Adrenal gland (tissue), 12 donors: ENCODE results near the gene UTF1. TPM values are rescaled to one million over a fixed set of nuclear protein-coding genes. Genes with fewer than 3 reads are reported as not detected.

Experiments used
- DNase-seq, 7 donors: peaks; one replicate each; pipeline ENCODE4 v3.0.0-alpha.2; 2019 to 2020
- H3K27ac ChIP-seq, 5 donors: fragments of 200-600 bp; sonication (generic) in 4 of 5; 1 replicate in 3 of 5; 2 replicates in 2 of 5; pipeline versions ENCODE4 v1.5.1 to v1.8.0; 2016 to 2020; ENCODE audit warnings: mild to moderate bottlenecking in 1 of 5
- H3K27me3 ChIP-seq: fragments of 200-600 bp; 2 replicates; pipeline ENCODE4 v1.8.0; 2021
- H3K36me3 ChIP-seq, 2 donors: fragments of 200-600 bp; replicated peaks in 1 of 2; 1 replicate in 1 of 2; 2 replicates in 1 of 2; pipeline versions ENCODE4 v1.5.1 to v1.8.0; 2018 to 2022
- H3K4me1 ChIP-seq, 2 donors: fragments of 200-600 bp; replicated peaks in 1 of 2; 1 replicate in 1 of 2; 2 replicates in 1 of 2; pipeline versions ENCODE4 v1.5.1 to v1.8.0; 2018 to 2021
- H3K4me3 ChIP-seq, 4 donors: fragments of 200-600 bp; sonication (generic) in 3 of 4; one replicate each; pipeline ENCODE4 v1.5.1; 2016 to 2018
- H3K9me3 ChIP-seq, 3 donors: fragments of 200-600 bp; sonication (generic) in 1 of 3; replicated peaks in 1 of 3; 1 replicate in 2 of 3; 2 replicates in 1 of 3; pipeline versions ENCODE4 v1.5.1 to v1.8.0; 2016 to 2021
- POLR2A ChIP-seq, 2 donors: fragments of 450-650 bp; IDR thresholded peaks; one replicate each; pipeline ENCODE4 v1.6.1; 2017; ENCODE audit warnings: antibody characterized with exemption in 2 of 2, mild to moderate bottlenecking in 2 of 2, moderate library complexity in 1 of 2
- WGBS, 4 donors: extraction: QIAGEN DNeasy Blood & Tissue Kit in 2 of 4; methylation state at CpG; one replicate each; pipeline versions ENCODE4 v1.1.5 to v1.1.7; 2013 to 2017; 5-methylcytosine and 5-hydroxymethylcytosine counted together
- intact Hi-C, 2 donors: fragments of 100-400 bp; cut with DNase I; formaldehyde crosslinking; loops; one replicate each; pipeline versions ENCODE4 v1.14.1 to v1.15.0; 2022 to 2023
- polyA plus RNA-seq, 3 donors: library from polyadenylated mRNA; stranded (reverse); fragments of 200-250 nt in 2 of 3; fragments of 350-450 nt in 1 of 3; fragmentation: Illumina TruSeq in 1 of 3; extraction: RNeasy Lipid Tissue Mini Kit (QIAGEN cat#74804) in 1 of 3; gene quantifications; one replicate each; pipeline ENCODE4 v1.2.3, GENCODE V29; 2013 to 2014
- total RNA-seq, 9 donors: library from RNA; depleted of rRNA in 4 of 9; stranded (reverse); fragments of >200 nt in 4 of 9; fragments of 120-200 nt in 1 of 9; fragmentation: NEBNext Ultra II Directional in 1 of 9; extraction: Animal tissue kit (Norgen Biotek cat#: 25700) in 1 of 9; gene quantifications; one replicate each; pipeline versions ENCODE4 v1.1.0 to v1.2.4, GENCODE V29; 2013 to 2023
- TF ChIP-seq, protein P1 (sequence below), 6 experiments: fragments of 450-650 bp in 4 of 6; fragments of 200-600 bp in 2 of 6; sonication (generic) in 1 of 6; IDR thresholded peaks; 1 replicate in 5 of 6; 2 replicates in 1 of 6; pipeline versions ENCODE4 v1.5.1 to v1.8.0; 2016 to 2021; ENCODE audit warnings: antibody characterized with exemption in 6 of 6, mild to moderate bottlenecking in 2 of 6, moderate library complexity in 1 of 6
- donor health status: healthy with polysubstance abuse.
- donor health status: Bipolar disorder and iron deficiency.
- donor health status: DM: yes; HTN: yes; CAD: no.
- donor health status: DM: no; HTN: no; CAD: no.
- donor health status: DM: no; HTN: no; CAD: no.
- donor health status: DM: yes; HTN: yes; CAD: no.

Gene UTF1
- total and polyA plus RNA-seq, 12 donors = 0.19 to 0.24 TPM; not detected in 10

DNA sequence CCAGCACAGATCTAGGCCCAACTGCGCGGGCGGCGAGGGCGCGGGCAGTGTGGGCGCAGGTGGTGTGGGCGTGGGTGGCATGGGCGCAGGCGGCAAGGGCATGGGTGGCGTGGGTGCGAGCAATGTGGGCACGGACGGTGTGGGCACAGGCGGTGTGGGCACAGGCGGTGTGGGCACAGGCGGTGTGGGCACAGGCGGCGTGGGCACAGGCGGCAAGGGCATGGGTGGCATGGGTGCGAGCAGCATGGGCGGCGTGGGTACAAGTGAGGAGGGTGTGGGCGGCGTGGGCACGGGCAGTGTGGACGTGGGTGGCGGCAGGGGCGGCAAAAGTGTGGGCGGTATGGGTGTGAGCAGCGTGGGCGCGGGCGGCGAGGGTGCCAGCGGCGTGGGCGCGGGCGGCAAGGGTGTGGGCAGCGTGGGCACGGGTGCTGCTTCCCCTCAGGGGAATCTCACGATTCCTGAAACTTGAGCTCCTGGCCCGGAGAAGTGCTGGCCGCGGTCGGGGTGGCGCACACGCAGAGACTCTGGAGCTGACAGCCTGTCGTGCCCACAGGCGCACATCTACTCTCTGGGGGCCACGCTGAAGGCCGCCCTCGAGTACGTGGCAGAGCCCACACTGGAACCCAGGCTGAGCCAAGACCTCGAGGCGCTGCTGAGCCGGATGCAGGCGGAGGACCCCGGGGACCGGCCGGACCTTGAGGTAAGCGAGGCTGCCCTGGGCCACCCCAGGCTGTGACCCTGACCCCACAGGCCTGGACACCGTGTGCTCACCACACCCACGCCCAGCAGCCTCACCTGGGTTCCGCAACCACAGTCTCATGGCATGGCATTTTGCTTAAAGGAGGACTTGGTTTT lies 47.0 kb upstream of the UTF1 start:
- Histone ChIP-seq H3K9me3 (no peaks in the 10 kb centered on the region), H3K4me1 (no peaks in the 10 kb centered on the region), H3K27me3 (no peaks in the 10 kb centered on the region), H3K4me3 (no peak overlapping the region), H3K36me3 (no peaks in the 10 kb centered on the region), H3K27ac (no peak overlapping the region)
- 84 to 90% (median 87%) methylated on average over 46 to 66 of the region's 66 CpGs for WGBS, 4 donors
- intact Hi-C loops = no loop called here
- DNase-seq = no peak
- TF ChIP-seq, protein P1, sequence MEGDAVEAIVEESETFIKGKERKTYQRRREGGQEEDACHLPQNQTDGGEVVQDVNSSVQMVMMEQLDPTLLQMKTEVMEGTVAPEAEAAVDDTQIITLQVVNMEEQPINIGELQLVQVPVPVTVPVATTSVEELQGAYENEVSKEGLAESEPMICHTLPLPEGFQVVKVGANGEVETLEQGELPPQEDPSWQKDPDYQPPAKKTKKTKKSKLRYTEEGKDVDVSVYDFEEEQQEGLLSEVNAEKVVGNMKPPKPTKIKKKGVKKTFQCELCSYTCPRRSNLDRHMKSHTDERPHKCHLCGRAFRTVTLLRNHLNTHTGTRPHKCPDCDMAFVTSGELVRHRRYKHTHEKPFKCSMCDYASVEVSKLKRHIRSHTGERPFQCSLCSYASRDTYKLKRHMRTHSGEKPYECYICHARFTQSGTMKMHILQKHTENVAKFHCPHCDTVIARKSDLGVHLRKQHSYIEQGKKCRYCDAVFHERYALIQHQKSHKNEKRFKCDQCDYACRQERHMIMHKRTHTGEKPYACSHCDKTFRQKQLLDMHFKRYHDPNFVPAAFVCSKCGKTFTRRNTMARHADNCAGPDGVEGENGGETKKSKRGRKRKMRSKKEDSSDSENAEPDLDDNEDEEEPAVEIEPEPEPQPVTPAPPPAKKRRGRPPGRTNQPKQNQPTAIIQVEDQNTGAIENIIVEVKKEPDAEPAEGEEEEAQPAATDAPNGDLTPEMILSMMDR (IDR thresholded peaks at IDR 0.05) = no peak
- no peak for TF ChIP-seq POLR2A (IDR thresholded peaks at IDR 0.05)

DNA sequence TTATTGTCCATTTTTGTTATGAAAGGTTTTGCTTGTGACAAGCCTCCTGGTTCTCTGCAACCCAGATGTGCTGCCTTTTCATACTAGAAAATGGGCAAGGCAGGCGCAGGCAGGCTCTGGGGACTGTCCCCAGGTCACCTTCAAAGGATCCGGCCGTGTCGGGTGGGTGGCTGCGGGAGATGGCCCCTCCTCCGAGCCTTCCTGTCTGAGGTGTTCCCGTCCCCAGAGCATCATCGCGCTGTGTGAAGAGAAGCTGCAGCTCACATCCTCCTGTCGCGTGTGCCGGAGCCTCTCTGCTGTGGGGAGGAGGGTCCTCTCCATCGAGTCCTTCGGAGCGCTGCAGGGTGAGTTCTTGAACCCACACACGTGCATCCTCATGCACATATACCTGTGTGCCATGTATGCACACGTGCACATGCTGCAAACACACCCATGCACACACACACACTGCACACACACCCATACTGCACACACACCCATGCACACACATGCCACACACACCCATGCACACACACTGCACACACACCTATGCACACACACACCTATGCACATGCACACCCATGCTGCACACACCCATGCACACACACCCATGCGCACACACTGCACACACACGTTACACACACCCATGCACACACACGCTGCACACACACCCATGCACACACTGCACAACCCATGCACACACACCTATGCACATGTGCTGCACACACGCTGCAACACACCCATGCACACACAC lies 46.2 kb upstream of the UTF1 start:
- H3K27me3 ChIP-seq = no peaks in the 10 kb centered on the region
- no peak overlapping the region for H3K4me3 ChIP-seq
- H3K9me3 ChIP-seq = no peaks in the 10 kb centered on the region
- DNase-seq = no peak
- WGBS, 4 donors = 87 to 91% (median 87%) methylated on average over 12 to 21 of the region's 21 CpGs
- H3K4me1 ChIP-seq = no peaks in the 10 kb centered on the region
- intact Hi-C loops = no loop called here
- H3K27ac ChIP-seq = no peak overlapping the region
- TF ChIP-seq, protein P1 (IDR thresholded peaks at IDR 0.05) = no peak
- no peak for TF ChIP-seq POLR2A (IDR thresholded peaks at IDR 0.05)
- H3K36me3 ChIP-seq = no peaks in the 10 kb centered on the region

DNA sequence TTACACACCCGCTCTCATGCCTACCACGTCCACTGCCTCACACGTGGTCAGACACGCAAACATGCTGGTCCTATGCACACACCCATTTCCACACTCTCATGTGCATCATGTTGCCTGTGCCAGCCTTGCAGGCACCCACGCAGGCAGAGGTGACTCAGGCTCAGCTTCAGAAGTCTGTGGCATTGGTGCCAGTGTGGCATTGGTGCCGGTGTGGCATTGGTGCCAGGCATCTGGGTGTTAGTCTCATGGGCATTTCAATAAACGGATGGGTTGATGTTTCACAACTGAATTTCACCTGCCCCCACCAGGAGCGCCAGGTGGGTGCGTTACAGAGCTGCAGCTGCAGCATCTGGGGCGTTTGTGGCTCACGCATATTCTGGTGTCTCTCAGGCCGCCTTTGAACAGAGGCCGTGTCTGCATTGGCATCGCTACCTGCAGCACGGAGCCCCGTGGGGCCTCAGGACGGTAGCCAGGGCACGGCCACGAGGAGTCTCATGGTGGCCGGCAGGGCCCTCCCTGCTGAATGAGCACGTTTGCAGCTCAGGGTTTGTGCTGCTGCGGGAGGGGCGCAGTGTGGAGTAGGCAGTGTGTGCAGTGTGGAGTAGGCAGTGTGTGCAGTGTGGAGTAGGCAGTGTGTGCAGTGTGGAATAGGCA lies 45.3 kb upstream of the UTF1 start:
- Histone ChIP-seq H3K9me3 (no peaks in the 10 kb centered on the region), H3K36me3 (no peaks in the 10 kb centered on the region), H3K27ac (no peak overlapping the region), H3K4me3 (no peak overlapping the region), H3K27me3 (no peaks in the 10 kb centered on the region), H3K4me1 (no peaks in the 10 kb centered on the region)
- no peak for DNase-seq
- no peak for TF ChIP-seq POLR2A (IDR thresholded peaks at IDR 0.05)
- TF ChIP-seq, protein P1 (IDR thresholded peaks at IDR 0.05) = no peak
- intact Hi-C loops = no loop called here
- 79 to 93% (median 85%) methylated on average over 14 to 23 of the region's 23 CpGs for WGBS, 4 donors

DNA sequence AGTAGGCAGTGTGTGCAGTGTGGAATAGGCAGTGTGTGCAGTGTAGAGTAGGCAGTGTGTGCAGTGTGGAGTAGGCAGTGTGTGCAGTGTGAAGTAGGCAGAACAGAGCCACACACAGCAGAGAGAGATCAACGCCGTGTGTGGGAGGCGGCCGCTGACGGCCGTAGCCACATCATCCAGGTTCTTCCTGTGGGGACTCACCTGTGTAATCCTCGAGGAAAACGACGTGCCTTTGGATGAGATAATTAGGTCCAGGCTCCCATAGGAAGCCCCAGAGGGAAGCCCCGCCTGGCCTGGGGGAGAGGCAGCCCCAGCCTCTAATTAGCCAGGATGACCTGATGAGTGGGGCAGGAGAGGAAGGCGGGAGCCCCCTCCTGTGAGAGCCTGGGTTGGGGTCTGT lies 44.6 kb upstream of the UTF1 start:
- intact Hi-C loops = no loop called here

More for the DNA sequence above, 44.6 kb upstream of the UTF1 start:
- H3K27me3 ChIP-seq = no peaks in the 10 kb centered on the region
- H3K4me3 ChIP-seq = no peak overlapping the region
- WGBS, 4 donors = 78 to 91% (median 84%) methylated on average over 9 to 11 of the region's 11 CpGs
- H3K36me3 ChIP-seq = no peaks in the 10 kb centered on the region
- H3K4me1 ChIP-seq = no peaks in the 10 kb centered on the region
- H3K27ac ChIP-seq = no peak overlapping the region
- no peak for TF ChIP-seq POLR2A (IDR thresholded peaks at IDR 0.05)
- TF ChIP-seq, protein P1 (IDR thresholded peaks at IDR 0.05) = no peak
- no peak for DNase-seq
- no peaks in the 10 kb centered on the region for H3K9me3 ChIP-seq
